Pancreas (tissue), 10 donors: ENCODE data around the gene DDX27. TPM values are rescaled to one million over a fixed set of nuclear protein-coding genes. Genes with fewer than 3 reads are reported as not detected.

Experiments used
- ATAC-seq, 4 donors: fragments of 200-7000 bp; cut with Tn5 transposase; one replicate each; pipeline versions ENCODE4 v1.8.0 to v1.9.1; 2020; ENCODE audit warnings: mild to moderate bottlenecking in 4 of 4, moderate library complexity in 4 of 4
- DNase-seq, 6 donors: peaks; one replicate each; pipeline ENCODE4 v3.0.0-alpha.2; 2020
- FAIRE-seq: peaks from 2 replicates; lab custom pipeline; 2012; peaks lifted over from hg19 to GRCh38; lab: Jason Lieb, UNC
- H3K27ac ChIP-seq, 4 donors: fragments of 200-600 bp; sonication (generic); 1 replicate in 3 of 4; 2 replicates in 1 of 4; pipeline versions ENCODE4 v1.5.0 to v1.8.0; 2020
- H3K27me3 ChIP-seq, 4 donors: fragments of 200-600 bp; one replicate each; pipeline ENCODE4 v1.8.0; 2021
- H3K36me3 ChIP-seq, 3 donors: fragments of 200-600 bp; sonication (generic) in 1 of 3; one replicate each; pipeline versions ENCODE4 v1.5.0 to v1.8.0; 2020 to 2021
- H3K4me1 ChIP-seq, 3 donors: fragments of 200-600 bp; one replicate each; pipeline ENCODE4 v1.8.0; 2021
- H3K4me3 ChIP-seq, 4 donors: fragments of 200-600 bp; sonication (generic) in 2 of 4; one replicate each; pipeline versions ENCODE4 v1.5.0 to v1.8.0; 2020 to 2021
- H3K9me3 ChIP-seq, 4 donors: fragments of 200-600 bp; one replicate each; pipeline ENCODE4 v1.8.0; 2021
- CTCF ChIP-seq, 4 donors: fragments of 200-600 bp; sonication (generic) in 3 of 4; IDR thresholded peaks; one replicate each; pipeline versions ENCODE4 v1.5.0 to v1.8.0; 2021; ENCODE audit warnings: antibody characterized with exemption in 4 of 4
- WGBS, 2 donors: extraction: QIAGEN DNeasy Blood & Tissue Kit; methylation state at CpG; one replicate each; pipeline ENCODE4 v1.1.7; 2013; 5-methylcytosine and 5-hydroxymethylcytosine counted together
- intact Hi-C, 3 donors: fragments of 100-400 bp; cut with DNase I; formaldehyde crosslinking; loops; one replicate each; pipeline versions ENCODE4 v1.11.1 to v1.14.2; 2022
- polyA plus RNA-seq, 2 donors: library from polyadenylated mRNA; stranded (reverse); fragments of 200-250 nt; gene quantifications; one replicate each; pipeline ENCODE4 v1.2.3, GENCODE V29; 2013
- total RNA-seq, 6 donors: library from RNA; stranded (reverse); fragmentation: NEBNext Ultra II Directional in 4 of 6; extraction: Animal tissue kit (Norgen Biotek cat#: 25700) in 4 of 6; gene quantifications; one replicate each; pipeline versions ENCODE4 v1.2.1 to v1.2.4, GENCODE V29; 2021 to 2023
- donor health status: healthy with polysubstance abuse.
- donor health status: DM: no; HTN: no; CAD: no; lungs with moderate emphysema.
- donor health status: DM: no; HTN: no; CAD: no.
- donor health status: control.
- donor health status: control.
- donor health status: Bipolar disorder and iron deficiency.
- donor health status: DM: yes; HTN: yes; CAD: no.
- donor health status: DM: no; HTN: no; CAD: no.
- donor health status: DM: no; HTN: no; CAD: no.
- donor health status: DM: yes; HTN: yes; CAD: no.

The DDX27 gene
- total and polyA plus RNA-seq, 8 donors, result 12.0 to 33.0 (median 17.4) TPM

GRCh38 chr20:49172413-49172812, 46.8 kb upstream of the DDX27 start:
- H3K4me3 ChIP-seq, result no peak overlapping the region
- DNase-seq, result no peak
- no peak for FAIRE-seq
- no peaks in the 10 kb centered on the region for H3K27me3 ChIP-seq
- no peak for ATAC-seq
- peaks cover 0 to 12% (median 10%) of the 10 kb centered on the region in 3 donors for H3K4me1 ChIP-seq
- intact Hi-C loops, result no loop called here
- 7 to 21% methylated on average over 1 of the region's 1 CpG for WGBS, 2 donors
- no peak overlapping the region for H3K27ac ChIP-seq
- no peaks in the 10 kb centered on the region for H3K36me3 ChIP-seq
- no peak for TF ChIP-seq CTCF (IDR thresholded peaks at IDR 0.05)
- no peaks in the 10 kb centered on the region for H3K9me3 ChIP-seq

- intact Hi-C loops, result no loop called here
- 94% methylated on average over 6 of the region's 6 CpGs for WGBS, 2 donors
- H3K27me3 ChIP-seq, result no peaks in the 10 kb centered on the region
- H3K36me3 ChIP-seq, result no peaks in the 10 kb centered on the region
- H3K4me3 ChIP-seq, result no peak overlapping the region
- H3K4me1 ChIP-seq, result peaks cover 0 to 6% (median 4%) of the 10 kb centered on the region in 3 donors
- ATAC-seq (no peak), DNase-seq (no peak), FAIRE-seq (no peak)
- H3K27ac ChIP-seq, result no peak overlapping the region
- H3K9me3 ChIP-seq, result no peaks in the 10 kb centered on the region
- TF ChIP-seq CTCF (IDR thresholded peaks at IDR 0.05), result no peak
Measured at GRCh38 chr20:49174183-49174582, 45.0 kb upstream of the DDX27 start.

- H3K27me3 ChIP-seq, result no peaks in the 10 kb centered on the region
- no peak for FAIRE-seq
- H3K4me1 ChIP-seq, result peaks cover 24 to 47% (median 45%) of the 10 kb centered on the region in 3 donors
- H3K9me3 ChIP-seq, result no peaks in the 10 kb centered on the region
- no peak for TF ChIP-seq CTCF (IDR thresholded peaks at IDR 0.05)
- peak; percentile 58 to 79 (median 70) for ATAC-seq
- no peaks in the 10 kb centered on the region for H3K36me3 ChIP-seq
- intact Hi-C loops, result no loop called here
- 3 to 11% methylated on average over 1 of the region's 1 CpG for WGBS, 2 donors
- H3K4me3 ChIP-seq, result no peak overlapping the region
- DNase-seq, result no peak
- H3K27ac ChIP-seq, result peak overlapping the region; percentile 35 to 67 (median 48)
Measured at GRCh38 chr20:49179368-49180277, 39.6 kb upstream of the DDX27 start.

- WGBS, 2 donors, result 75 to 82% methylated on average over 8 of the region's 8 CpGs
- H3K9me3 ChIP-seq, result no peaks in the 10 kb centered on the region
- no peak for TF ChIP-seq CTCF (IDR thresholded peaks at IDR 0.05)
- no peaks in the 10 kb centered on the region for H3K36me3 ChIP-seq
- H3K4me1 ChIP-seq, result peaks cover 27 to 55% (median 51%) of the 10 kb centered on the region in 3 donors
- intact Hi-C loops, result no loop called here
- H3K27ac ChIP-seq, result no peak overlapping the region
- no peaks in the 10 kb centered on the region for H3K27me3 ChIP-seq
- H3K4me3 ChIP-seq, result no peak overlapping the region
- DNase-seq (no peak), FAIRE-seq (no peak), ATAC-seq (no peak)
Measured at GRCh38 chr20:49181265-49181877, 37.8 kb upstream of the DDX27 start.
